Uterus (tissue), 2 donors: ENCODE results near the gene CLDN14.

Experiments
- CTCF ChIP-seq, 4 experiments: fragments of 200-600 bp in 2 of 4; fragments of 450-650 bp in 2 of 4; sonication (generic) in 2 of 4; IDR thresholded peaks; one replicate each; pipeline ENCODE4 v1.5.1; 2016 to 2019; ENCODE audit warnings: antibody characterized with exemption in 4 of 4, mild to moderate bottlenecking in 2 of 4, moderate library complexity in 1 of 4
- POLR2A ChIP-seq, 2 donors: fragments of 450-650 bp; IDR thresholded peaks; one replicate each; pipeline ENCODE4 v1.6.1; 2016; ENCODE audit warnings: antibody characterized with exemption in 2 of 2, mild to moderate bottlenecking in 1 of 2, moderate library complexity in 1 of 2

DNA sequence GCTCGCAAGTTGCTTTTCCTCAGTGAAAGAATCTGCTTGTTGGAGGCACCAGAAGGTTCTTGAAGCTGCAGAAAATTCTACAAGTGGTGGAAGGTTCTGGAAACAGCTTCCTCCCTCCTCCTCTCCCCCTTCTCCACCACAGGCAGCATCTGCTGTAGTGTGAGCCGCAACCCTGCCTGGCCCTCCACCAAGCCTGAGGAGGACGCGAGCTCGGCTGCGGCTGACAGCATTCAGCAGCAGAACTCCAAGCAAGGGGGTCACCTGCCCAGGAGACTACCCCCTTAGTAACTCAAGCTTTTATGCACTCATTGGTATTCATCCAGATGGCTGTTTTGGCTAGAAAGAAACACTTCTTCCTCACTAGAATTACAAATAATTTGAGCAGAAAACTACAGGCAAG is 48.8 kb upstream of the CLDN14 start:
- no peak for TF ChIP-seq CTCF (IDR thresholded peaks at IDR 0.05)
- TF ChIP-seq POLR2A (IDR thresholded peaks at IDR 0.05): no peak
